GM23338 (cell line): Measurements from ENCODE around the gene IHH. TPM values are rescaled to one million over a fixed set of nuclear protein-coding genes. Genes with fewer than 3 reads are reported as not detected.

Experiments used
- ATAC-seq: fragments of 200-7000 bp; cut with Tn5 transposase; 3 replicates; pipeline ENCODE4 v1.9.1; 2020
- DNase-seq: peaks from one replicate; pipeline ENCODE4 v3.0.0-alpha.2; 2015; ENCODE audit warnings: low spot score
- H2AFZ ChIP-seq: fragments of 200-600 bp; sonication (generic); 2 replicates; pipeline ENCODE4 v1.8.0; 2016; ENCODE audit warnings: antibody characterized with exemption, mild to moderate bottlenecking, moderate library complexity
- H3F3A ChIP-seq: fragments of 200-600 bp; sonication (generic); replicated peaks from 2 replicates; pipeline ENCODE4 v1.8.0; 2017; ENCODE audit warnings: antibody characterized with exemption, mixed run types, low read depth
- H3K27ac ChIP-seq: fragments of 200-600 bp; sonication (generic); 2 replicates; pipeline ENCODE4 v1.6.1; 2016; ENCODE audit warnings: low read depth
- H3K27me3 ChIP-seq: fragments of 200-600 bp; sonication (generic); 2 replicates; pipeline ENCODE4 v1.8.0; 2016; ENCODE audit warnings: mild to moderate bottlenecking, mixed run types, moderate library complexity; ENCODE audit not compliant: insufficient read depth
- H3K36me3 ChIP-seq: fragments of 200-600 bp; sonication (generic); 2 replicates; pipeline ENCODE4 v1.8.0; 2016; ENCODE audit warnings: mild to moderate bottlenecking; ENCODE audit not compliant: insufficient read depth
- H3K4me1 ChIP-seq: fragments of 200-600 bp; sonication (generic); 2 replicates; pipeline ENCODE4 v1.8.0; 2016; ENCODE audit warnings: mild to moderate bottlenecking, moderate library complexity; ENCODE audit not compliant: insufficient read depth
- H3K4me2 ChIP-seq: fragments of 200-600 bp; sonication (generic); 2 replicates; pipeline ENCODE4 v1.7.1; 2017; ENCODE audit warnings: mixed run types
- H3K4me3 ChIP-seq: fragments of 200-600 bp; sonication (generic); 2 replicates; pipeline ENCODE4 v1.6.1; 2016; ENCODE audit warnings: mixed run types
- H3K79me2 ChIP-seq: fragments of 200-600 bp; sonication (generic); replicated peaks from 2 replicates; pipeline ENCODE4 v1.8.0; 2017; ENCODE audit warnings: mild to moderate bottlenecking; ENCODE audit not compliant: insufficient read depth
- H3K9me2 ChIP-seq: fragments of 200-600 bp; sonication (generic); 2 replicates; pipeline ENCODE4 v1.8.0; 2017; ENCODE audit not compliant: insufficient read depth
- H4K20me1 ChIP-seq: fragments of 200-600 bp; sonication (generic); replicated peaks from 2 replicates; pipeline ENCODE4 v1.8.0; 2017; ENCODE audit warnings: mild to moderate bottlenecking; ENCODE audit not compliant: insufficient read depth
- H3K27ac Mint-ChIP-seq: 2 replicates; pipeline ENCODE4 v1.8.0; 2020; ENCODE audit warnings: inconsistent platforms, mild to moderate bottlenecking, moderate library complexity, mixed read lengths
- H3K27me3 Mint-ChIP-seq: 3 replicates; pipeline ENCODE4 v1.8.0; 2022; ENCODE audit warnings: low read depth, mild to moderate bottlenecking, moderate library complexity, mixed read lengths, inconsistent platforms; ENCODE audit not compliant: insufficient read depth, poor library complexity
- H3K36me3 Mint-ChIP-seq: 3 replicates; pipeline ENCODE4 v1.8.0; 2021; ENCODE audit warnings: low read depth, mild to moderate bottlenecking, inconsistent platforms, moderate library complexity, mixed read lengths
- H3K4me1 Mint-ChIP-seq: 3 replicates; pipeline ENCODE4 v1.8.0; 2020; ENCODE audit warnings: mild to moderate bottlenecking, inconsistent platforms, mixed read lengths
- H3K4me3 Mint-ChIP-seq: 3 replicates; pipeline ENCODE4 v1.8.0; 2021; ENCODE audit warnings: moderate library complexity, mild to moderate bottlenecking, inconsistent platforms, mixed read lengths
- H3K9me3 Mint-ChIP-seq: 3 replicates; pipeline ENCODE4 v1.8.0; 2020; ENCODE audit warnings: moderate library complexity, mild to moderate bottlenecking, inconsistent platforms, mixed read lengths
- ETS1 ChIP-seq: IDR thresholded peaks from 2 replicates; pipeline ENCODE4 v1.6.1; 2016; ENCODE audit warnings: antibody characterized with exemption
- EZH2 ChIP-seq: fragments of 200-600 bp; sonication (generic); IDR thresholded peaks from one replicate; pipeline ENCODE4 v1.8.0; 2017; ENCODE audit warnings: antibody characterized with exemption, mild to moderate bottlenecking, low read depth; ENCODE audit not compliant: unreplicated experiment
- EZH2phosphoT487 ChIP-seq: fragments of 200-600 bp; sonication (generic); IDR thresholded peaks from one replicate; pipeline ENCODE4 v1.8.1; 2018; ENCODE audit warnings: antibody characterized with exemption; ENCODE audit not compliant: unreplicated experiment
- JUNB ChIP-seq: IDR thresholded peaks from one replicate; pipeline ENCODE4 v1.6.1; 2016; ENCODE audit warnings: antibody characterized with exemption; ENCODE audit not compliant: unreplicated experiment
- ZNF114 ChIP-seq: fragments of 250-450 bp; sonication (Bioruptor Pico); IDR thresholded peaks from 2 replicates; pipeline ENCODE4 v1.5.0; 2020; ENCODE audit warnings: mild to moderate bottlenecking, moderate library complexity
- ZNF331 ChIP-seq: fragments of 250-450 bp; sonication (Bioruptor Pico); IDR thresholded peaks from 2 replicates; pipeline ENCODE4 v1.5.0; 2020; ENCODE audit warnings: low read depth, mild to moderate bottlenecking, moderate library complexity
- ZNF462 ChIP-seq: fragments of 250-450 bp; sonication (Bioruptor Pico); IDR thresholded peaks from 2 replicates; pipeline ENCODE4 v1.5.0; 2020; ENCODE audit warnings: mild to moderate bottlenecking, moderate library complexity
- polyA plus RNA-seq: library from polyadenylated mRNA; unstranded; fragments of >200 nt; fragmentation: Nextera tagmentation; extraction: Ambion mirVana; gene quantifications from 2 replicates; pipeline ENCODE4 v1.2.1, GENCODE V29; 2016
- total RNA-seq: library from RNA; depleted of rRNA; stranded (reverse); fragments of >200 nt; shearing (Covaris generic); gene quantifications from 2 replicates; pipeline ENCODE4 v1.2.3, GENCODE V29; 2014
- TF ChIP-seq, protein P1 (sequence below): IDR thresholded peaks from one replicate; pipeline ENCODE4 v1.6.1; 2018; ENCODE audit warnings: antibody characterized with exemption; ENCODE audit not compliant: unreplicated experiment
- TF ChIP-seq, protein P2 (sequence below), 2 experiments: fragments of 200-600 bp in 1 of 2; sonication (generic) in 1 of 2; conservative IDR thresholded peaks; 2 replicates each; pipeline versions ENCODE4 v1.5.1 to v1.6.1; 2016 to 2017; ENCODE audit warnings: antibody characterized with exemption in 2 of 2, low read depth in 2 of 2, mild to moderate bottlenecking in 2 of 2, moderate library complexity in 1 of 2

The IHH gene
- total and polyA plus RNA-seq, 2 experiments from 2014 or later, result not detected

GRCh38 chr2:219081096-219081495, 20.4 kb upstream of the IHH start (continued):
- TF ChIP-seq, protein P1, sequence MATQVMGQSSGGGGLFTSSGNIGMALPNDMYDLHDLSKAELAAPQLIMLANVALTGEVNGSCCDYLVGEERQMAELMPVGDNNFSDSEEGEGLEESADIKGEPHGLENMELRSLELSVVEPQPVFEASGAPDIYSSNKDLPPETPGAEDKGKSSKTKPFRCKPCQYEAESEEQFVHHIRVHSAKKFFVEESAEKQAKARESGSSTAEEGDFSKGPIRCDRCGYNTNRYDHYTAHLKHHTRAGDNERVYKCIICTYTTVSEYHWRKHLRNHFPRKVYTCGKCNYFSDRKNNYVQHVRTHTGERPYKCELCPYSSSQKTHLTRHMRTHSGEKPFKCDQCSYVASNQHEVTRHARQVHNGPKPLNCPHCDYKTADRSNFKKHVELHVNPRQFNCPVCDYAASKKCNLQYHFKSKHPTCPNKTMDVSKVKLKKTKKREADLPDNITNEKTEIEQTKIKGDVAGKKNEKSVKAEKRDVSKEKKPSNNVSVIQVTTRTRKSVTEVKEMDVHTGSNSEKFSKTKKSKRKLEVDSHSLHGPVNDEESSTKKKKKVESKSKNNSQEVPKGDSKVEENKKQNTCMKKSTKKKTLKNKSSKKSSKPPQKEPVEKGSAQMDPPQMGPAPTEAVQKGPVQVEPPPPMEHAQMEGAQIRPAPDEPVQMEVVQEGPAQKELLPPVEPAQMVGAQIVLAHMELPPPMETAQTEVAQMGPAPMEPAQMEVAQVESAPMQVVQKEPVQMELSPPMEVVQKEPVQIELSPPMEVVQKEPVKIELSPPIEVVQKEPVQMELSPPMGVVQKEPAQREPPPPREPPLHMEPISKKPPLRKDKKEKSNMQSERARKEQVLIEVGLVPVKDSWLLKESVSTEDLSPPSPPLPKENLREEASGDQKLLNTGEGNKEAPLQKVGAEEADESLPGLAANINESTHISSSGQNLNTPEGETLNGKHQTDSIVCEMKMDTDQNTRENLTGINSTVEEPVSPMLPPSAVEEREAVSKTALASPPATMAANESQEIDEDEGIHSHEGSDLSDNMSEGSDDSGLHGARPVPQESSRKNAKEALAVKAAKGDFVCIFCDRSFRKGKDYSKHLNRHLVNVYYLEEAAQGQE, result no peak
- TF ChIP-seq, protein P2, sequence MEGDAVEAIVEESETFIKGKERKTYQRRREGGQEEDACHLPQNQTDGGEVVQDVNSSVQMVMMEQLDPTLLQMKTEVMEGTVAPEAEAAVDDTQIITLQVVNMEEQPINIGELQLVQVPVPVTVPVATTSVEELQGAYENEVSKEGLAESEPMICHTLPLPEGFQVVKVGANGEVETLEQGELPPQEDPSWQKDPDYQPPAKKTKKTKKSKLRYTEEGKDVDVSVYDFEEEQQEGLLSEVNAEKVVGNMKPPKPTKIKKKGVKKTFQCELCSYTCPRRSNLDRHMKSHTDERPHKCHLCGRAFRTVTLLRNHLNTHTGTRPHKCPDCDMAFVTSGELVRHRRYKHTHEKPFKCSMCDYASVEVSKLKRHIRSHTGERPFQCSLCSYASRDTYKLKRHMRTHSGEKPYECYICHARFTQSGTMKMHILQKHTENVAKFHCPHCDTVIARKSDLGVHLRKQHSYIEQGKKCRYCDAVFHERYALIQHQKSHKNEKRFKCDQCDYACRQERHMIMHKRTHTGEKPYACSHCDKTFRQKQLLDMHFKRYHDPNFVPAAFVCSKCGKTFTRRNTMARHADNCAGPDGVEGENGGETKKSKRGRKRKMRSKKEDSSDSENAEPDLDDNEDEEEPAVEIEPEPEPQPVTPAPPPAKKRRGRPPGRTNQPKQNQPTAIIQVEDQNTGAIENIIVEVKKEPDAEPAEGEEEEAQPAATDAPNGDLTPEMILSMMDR (conservative IDR thresholded peaks at IDR 0.05; ENCODE audit: low read depth in 2 of 2), result no peak
- TF ChIP-seq EZH2phosphoT487 (no peak), EZH2 (no peak), ZNF331 (no peak), ZNF114 (CRISPR knock-in tag) (no peak), ETS1 (no peak)

DNA sequence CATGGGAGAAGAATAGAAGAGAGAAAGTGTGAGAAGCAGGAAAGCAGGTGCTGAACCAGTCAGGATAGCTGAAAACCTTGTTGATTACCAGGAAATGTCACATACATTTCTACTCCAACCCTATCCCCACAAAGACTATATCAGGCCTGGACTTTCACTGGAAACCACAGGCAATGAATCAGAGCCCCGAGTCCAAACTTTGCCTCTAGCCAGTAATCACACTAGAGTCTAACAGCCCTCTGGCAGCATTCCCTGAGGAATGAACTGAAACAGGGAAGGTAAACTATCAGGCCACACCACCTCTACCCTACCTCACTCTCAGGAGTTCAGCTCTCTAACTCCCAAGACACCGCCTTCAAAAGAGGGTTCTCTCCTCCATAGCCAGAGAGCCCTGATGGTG, 18.7 kb upstream of the IHH start:
- no peak for ATAC-seq
- no peaks in the 10 kb centered on the region for H3K36me3 Mint-ChIP-seq
- no peaks in the 10 kb centered on the region for H3K9me3 Mint-ChIP-seq
- TF ChIP-seq ZNF462, result no peak
- no peak for TF ChIP-seq EZH2
- no peak for TF ChIP-seq EZH2phosphoT487
- TF ChIP-seq JUNB, result no peak

More for the DNA sequence above, 18.7 kb upstream of the IHH start:
- H3K4me2 ChIP-seq, result no peak overlapping the region
- Mint-ChIP-seq H3K4me3 (no peak overlapping the region), H3K27me3 (peaks cover 2% of the 10 kb centered on the region), H3K27ac (no peak overlapping the region), H3K4me1 (peaks cover 3% of the 10 kb centered on the region; the same call in 1 of the 3 replicates)
- no peaks in the 10 kb centered on the region for H3K79me2 ChIP-seq
- no peak overlapping the region for H3K27ac ChIP-seq
- H3K4me3 ChIP-seq, result no peak overlapping the region
- H2AFZ ChIP-seq, result no peak overlapping the region
- H3K36me3 ChIP-seq, result no peaks in the 10 kb centered on the region
- no peaks in the 10 kb centered on the region for H3F3A ChIP-seq
- no peaks in the 10 kb centered on the region; the same call in 1 of the 2 replicates for H3K4me1 ChIP-seq
- no peak for DNase-seq
- H3K27me3 ChIP-seq, result no peaks in the 10 kb centered on the region
- H3K9me2 ChIP-seq, result no peaks in the 10 kb centered on the region
- peaks cover 5% of the 10 kb centered on the region; the same call in 1 of the 2 replicates for H4K20me1 ChIP-seq
